Measurements from ENCODE around the gene RBMX2. TPM values are rescaled to one million over a fixed set of nuclear protein-coding genes. Genes with fewer than 3 reads are reported as not detected.
"Not testable (repeated sequence)": the region's sequence is repeated elsewhere in the genome, so short reads cannot be mapped to it uniquely, and the experiment has no call there.

RBMX2 gene
- polyA plus RNA-seq (2013, experiment 1 of 2; ENCODE audit: insufficient read length): 19.4 TPM
- polyA plus RNA-seq (2013, experiment 2 of 2; ENCODE audit: insufficient read length): 18.0 TPM

DNA sequence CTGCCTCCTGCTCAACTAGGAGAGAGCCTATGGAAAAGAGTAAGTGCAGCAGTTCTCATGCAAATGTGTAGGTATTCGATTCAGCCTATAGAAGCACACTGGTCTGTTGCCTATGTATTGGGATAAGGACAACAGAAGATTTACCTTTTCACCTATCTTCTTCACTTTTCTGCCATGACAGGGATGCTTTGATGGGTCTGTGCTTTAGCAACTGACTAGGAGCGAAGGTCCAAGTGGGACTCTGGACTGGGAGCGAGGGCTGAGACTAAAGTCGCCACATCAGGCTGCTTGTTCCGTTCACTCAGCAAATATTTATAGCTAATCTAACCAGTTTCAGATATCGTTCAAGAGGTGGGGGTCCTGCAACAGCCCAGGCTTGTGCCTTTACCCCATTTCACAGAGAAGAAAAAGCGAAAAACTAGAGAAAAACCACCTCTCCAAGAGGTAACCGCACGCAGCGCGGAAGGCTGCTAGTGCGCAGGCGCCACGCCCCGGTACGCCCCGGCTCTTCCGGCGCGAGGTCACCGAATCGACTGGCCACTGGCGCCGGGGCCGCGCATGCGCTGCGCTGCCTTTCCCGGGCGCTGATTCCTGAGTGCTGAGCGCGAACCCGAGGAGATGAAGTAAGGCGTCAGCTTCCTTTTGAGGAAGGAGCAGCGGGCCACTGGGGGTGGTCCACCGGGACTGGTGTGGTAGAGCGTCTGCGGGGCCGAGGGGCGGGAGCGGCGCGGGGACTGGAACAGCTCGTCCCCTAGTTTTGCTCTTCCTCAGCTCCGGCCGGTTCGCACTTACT, at the start of gene RBMX2:
Gene RBMX2, plus strand, starts transcription at position 573 of the 793 bp plus-strand sequence. Its CDS starts 46 bp downstream, at position 619.
- DNase-seq: peak; percentile 73

DNA sequence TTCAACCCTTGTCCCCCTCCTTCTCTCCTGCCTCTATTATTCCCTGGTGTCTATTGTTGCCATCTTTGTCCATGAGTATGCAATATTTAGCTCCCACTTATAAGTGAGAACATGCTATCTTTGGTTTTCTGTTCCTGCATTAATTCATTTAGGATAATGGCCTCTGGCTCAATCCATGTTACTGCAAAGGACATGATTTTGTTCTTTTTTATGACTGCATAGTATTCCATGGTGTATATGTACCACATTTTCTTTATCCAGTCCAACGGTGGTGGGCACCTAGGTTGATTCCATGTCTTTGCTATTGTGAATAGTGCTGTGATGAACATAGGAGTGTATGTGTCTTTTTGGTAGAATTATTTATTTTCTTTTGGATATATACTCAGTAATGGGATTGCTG, 49.7 kb upstream of the RBMX2 start:
- DNase-seq: not testable (repeated sequence)

DNA sequence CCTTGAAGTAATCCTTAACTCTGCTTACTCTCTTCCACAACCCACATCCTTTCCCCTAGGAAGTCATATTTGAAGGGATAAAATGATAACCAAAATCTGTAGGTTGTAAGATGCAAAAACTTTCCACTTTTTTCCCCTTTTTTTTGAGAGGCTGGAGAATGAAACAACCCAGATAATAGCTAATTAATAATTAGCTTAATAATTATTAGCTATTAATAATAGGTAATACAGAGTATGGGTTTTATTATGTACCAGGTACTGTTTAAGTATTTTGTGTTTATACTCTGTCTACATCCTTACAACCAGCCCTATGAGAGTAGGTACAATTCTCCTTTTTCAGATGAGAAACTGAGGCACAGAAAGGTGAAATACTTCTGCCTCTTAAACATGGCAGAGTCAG, 25.7 kb upstream of the RBMX2 start:
- DNase-seq: no peak

GRCh38 chrX:130378024-130378669, 23.6 kb upstream of the RBMX2 start:
- no peak for DNase-seq

- no peak for DNase-seq
Measured at GRCh38 chrX:130385520-130385919, 16.3 kb upstream of the RBMX2 start, which contains the start of gene GPR119. GPR119 (minus strand) TSS chrX:130385674; CDS start chrX:130385447, 227 bp downstream.

DNA sequence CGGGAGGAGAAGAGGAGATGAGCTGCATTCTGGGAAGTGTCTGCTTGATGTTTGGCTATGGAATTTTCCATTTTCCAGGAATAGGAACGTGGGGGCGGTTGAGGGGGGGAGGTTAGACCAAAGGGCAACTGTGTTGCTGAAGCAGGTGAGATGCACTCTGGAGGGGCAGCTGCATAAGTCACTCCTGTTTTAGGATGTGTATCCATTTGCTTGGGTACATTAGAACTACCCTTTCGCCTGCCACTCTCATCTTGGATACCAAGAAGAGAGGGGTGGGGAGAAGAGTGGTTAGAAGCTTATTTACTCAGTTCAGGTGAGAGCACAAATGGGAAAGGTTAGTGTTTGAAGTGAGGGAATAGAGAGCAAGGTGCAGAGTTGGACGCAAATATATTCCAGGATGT, 15.4 kb upstream of the RBMX2 start:
- no peak for DNase-seq

- peak; percentile 34 for DNase-seq
Measured at GRCh38 chrX:130393451-130394074, 8.2 kb upstream of the RBMX2 start.

DNA sequence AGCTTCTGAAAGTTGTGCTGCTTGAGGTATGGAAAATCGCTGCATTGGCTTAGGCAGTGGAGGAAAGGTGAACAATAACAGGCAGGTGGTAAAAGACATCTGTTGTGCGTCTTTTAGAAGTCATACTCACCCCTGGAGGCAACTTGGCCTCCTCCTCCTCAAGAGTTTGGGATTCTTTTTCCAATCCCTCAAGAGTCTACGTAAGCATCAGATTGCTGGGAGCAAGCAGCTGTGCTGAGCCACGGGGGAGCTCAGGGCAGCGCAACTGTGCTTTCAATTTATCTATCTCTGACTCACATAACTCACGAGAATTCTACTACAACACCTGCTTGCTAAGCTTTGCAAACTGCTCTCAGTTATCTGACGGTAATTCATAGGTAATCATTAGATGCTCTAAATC, 6.4 kb upstream of the RBMX2 start:
- DNase-seq: no peak

GRCh38 chrX:130402208-130402684, 459 bp downstream of the RBMX2 start:
- DNase-seq: no peak

DNA sequence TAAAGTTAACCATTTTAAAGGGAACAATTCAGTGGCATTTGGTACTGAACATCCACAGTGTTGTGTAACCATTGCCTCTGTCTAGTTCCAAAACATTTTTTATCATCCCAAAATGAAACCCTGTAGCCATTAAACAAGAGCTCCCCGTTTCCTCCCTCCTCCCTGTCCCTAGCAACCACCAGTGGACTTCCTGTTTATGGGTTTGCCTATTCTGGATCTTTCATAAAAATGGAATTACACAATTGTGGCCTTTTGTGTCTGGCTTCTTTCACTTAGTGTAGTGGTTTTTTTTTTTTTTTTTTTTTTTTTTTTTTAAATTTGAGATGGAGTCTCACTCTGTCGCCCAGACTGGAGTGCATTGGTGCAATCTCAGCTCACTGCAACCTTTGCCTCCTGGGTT, 11.6 kb downstream of the RBMX2 start:
- no peak for DNase-seq

GRCh38 chrX:130414800-130415199, 13.0 kb downstream of the RBMX2 start:
- DNase-seq: no peak

DNA sequence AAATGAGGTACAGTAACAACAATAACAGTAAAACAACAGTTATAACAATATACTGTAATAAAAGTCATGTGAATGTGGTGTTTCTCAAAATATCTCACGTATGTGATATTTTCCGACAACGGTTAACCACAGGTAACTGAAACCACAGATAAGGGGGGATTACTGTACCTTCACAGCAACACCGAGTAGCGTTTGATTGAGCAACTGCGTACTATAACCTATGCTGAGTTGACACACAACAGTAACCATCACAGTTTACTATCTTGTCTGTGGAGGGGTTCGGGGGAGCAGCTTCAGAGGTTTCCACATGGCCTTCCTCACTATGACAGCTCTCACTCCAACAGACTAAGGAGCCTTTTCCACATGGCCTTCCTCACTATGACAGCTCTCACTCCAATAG, 13.4 kb downstream of the RBMX2 start:
- DNase-seq: no peak

DNA sequence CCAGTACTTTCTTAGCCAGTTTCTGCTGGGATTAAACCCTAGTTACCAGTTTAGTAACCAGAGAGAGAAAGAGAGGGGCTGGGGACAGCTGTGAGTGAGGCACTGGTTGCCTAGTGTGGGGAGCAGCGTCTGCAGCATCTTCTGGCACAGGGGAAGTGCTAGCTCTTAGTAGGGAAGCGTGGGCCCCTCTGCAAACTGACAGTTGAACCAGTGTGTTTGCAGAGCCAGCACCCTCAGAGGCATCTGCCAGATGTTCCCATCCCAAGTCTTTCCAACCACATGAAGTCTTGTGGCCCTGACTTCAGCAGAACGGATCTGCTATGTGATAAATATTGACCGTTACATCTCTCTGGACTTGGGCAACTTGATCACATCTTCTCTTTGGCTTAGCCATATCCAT, 15.0 kb downstream of the RBMX2 start:
- DNase-seq: no peak

DNA sequence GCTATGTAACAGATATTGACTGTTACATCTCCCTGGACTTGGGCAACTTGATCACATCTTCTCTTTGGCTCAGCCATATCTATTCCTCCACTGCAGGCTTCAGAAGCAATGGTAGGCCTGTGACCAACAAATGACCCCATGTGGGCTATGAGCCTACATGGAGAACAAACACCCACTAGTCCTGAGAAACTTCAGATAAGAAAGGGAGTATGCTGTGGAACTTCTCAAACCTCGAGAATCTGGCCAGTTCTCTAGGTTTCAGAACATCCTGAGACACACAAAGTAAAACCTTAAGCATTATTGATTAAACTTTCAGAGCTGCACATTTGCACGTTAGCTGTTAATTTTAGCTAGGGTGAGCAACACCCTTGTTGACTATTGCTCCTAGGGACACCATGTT, 16.3 kb downstream of the RBMX2 start:
- DNase-seq: no peak

- no peak for DNase-seq
Measured at GRCh38 chrX:130418740-130419139, 17.0 kb downstream of the RBMX2 start.

GRCh38 chrX:130419263-130419662, 17.5 kb downstream of the RBMX2 start:
- DNase-seq: no peak

GRCh38 chrX:130426531-130426930, 24.7 kb downstream of the RBMX2 start:
- no peak for DNase-seq

GRCh38 chrX:130429236-130429635, 27.4 kb downstream of the RBMX2 start:
- DNase-seq: not testable (repeated sequence)

- no peak for DNase-seq
Measured at GRCh38 chrX:130435937-130436336, 34.1 kb downstream of the RBMX2 start.

DNA sequence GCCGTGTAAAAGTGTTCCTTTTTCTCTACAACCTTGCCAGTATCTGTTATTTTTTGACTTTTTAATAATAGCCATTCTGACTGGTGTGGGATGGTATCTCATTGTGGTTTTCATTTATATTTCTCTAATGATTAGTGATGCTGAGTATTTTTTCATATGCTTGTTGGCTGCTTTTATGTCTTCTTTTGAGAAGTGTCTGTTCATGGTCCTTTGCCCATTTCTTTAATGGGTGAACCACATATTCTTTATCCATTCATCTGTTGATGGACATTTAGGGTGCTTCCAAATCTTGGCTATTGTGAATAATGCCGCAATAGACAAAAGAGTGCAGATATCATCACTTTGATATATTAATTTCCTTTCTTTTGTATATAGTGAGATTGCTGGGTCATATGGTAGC, 36.2 kb downstream of the RBMX2 start:
- not testable (repeated sequence) for DNase-seq

GRCh38 chrX:130443875-130444274, 42.1 kb downstream of the RBMX2 start:
- no peak for DNase-seq

- no peak for DNase-seq
Measured at GRCh38 chrX:130444641-130445336, 43.0 kb downstream of the RBMX2 start.

- DNase-seq: no peak
Measured at GRCh38 chrX:130446974-130447373, 45.2 kb downstream of the RBMX2 start.
